ENCODE data around the gene MAD1L1.
A peak's percentile ranks its signal among the peaks of the same experiment; 100 is the strongest.

The MAD1L1 gene

DNA sequence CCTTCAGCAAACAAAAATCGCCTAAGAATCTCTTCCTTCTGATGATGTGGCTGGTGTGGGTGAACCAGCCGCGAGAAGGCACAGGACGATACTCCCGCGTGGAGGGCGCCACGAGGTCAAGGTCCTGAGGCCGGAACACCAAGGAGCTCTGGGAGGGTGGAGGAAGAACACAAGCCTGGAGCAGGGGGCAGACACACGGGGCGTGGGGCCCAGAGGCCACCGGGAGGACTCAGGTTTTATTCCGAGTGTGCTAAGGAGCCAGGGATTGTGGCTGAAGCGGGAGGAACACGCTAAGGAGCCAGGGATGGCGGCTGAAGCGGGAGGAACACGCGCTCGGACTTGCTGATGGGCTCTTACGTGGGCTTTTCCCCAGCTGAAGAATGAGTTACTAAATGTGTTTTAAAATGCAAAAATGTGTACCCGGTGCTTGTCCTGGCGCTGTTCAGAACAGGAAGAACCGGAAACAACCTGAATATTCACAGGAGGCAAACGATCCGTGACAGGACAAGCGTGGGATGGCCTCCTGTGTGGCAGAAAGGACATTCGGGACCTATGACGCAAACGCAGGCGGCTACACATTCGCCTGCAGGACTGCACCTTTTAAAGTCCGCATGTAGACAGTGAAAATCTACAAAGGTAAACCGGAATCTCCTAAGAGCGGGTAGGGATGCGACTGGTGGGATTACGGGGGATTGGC is 64.0 kb downstream of the MAD1L1 start:
- Histone ChIP-seq H2BK12ac (ENCODE audit: low read length) (peak overlapping the region; percentile 17), H2BK5ac (ENCODE audit: low read depth, low read length, poor library complexity) (no peak overlapping the region), H4K8ac (ENCODE audit: low read depth, low read length) (no peak overlapping the region), H3K9me3 (ENCODE audit: insufficient read depth, low read depth, low read length) (no peaks in the 10 kb centered on the region), H3K27ac (ENCODE audit: low read depth, low read length) (no peak overlapping the region), H3K79me2 (ENCODE audit: control insufficient read depth, insufficient read depth, low read length, poor library complexity) (peaks cover 8% of the 10 kb centered on the region), H3K4me2 (ENCODE audit: low read length) (no peak overlapping the region), H3K14ac (ENCODE audit: low read length) (no peak overlapping the region), H4K91ac (ENCODE audit: low read depth, low read length) (peak overlapping the region; percentile 32), H3K4ac (ENCODE audit: low read depth, low read length) (no peak overlapping the region), H3K4me1 (ENCODE audit: control insufficient read depth in 1 of 2, insufficient read depth in 2 of 2, low read length in 2 of 2) (peaks cover 17 to 22% of the 10 kb centered on the region in 2 experiments), H3K4me3 (ENCODE audit: low read depth, low read length) (no peak overlapping the region), H3K9ac (ENCODE audit: low read length) (no peak overlapping the region), H2BK120ac (ENCODE audit: insufficient read depth, low read length, poor library complexity) (peak overlapping the region; percentile 15), H3K23ac (ENCODE audit: low read length) (no peak overlapping the region), H3K79me1 (ENCODE audit: low read length) (peaks cover 12% of the 10 kb centered on the region), H2AK5ac (ENCODE audit: low read length) (peak overlapping the region; percentile 49), H4K12ac (ENCODE audit: low read depth, low read length) (no peak overlapping the region), H2AFZ (ENCODE audit: insufficient read depth, low read length, poor library complexity) (no peak overlapping the region), H3K18ac (ENCODE audit: low read length) (no peak overlapping the region), H3K27me3 (ENCODE audit: insufficient read depth, low read length) (no peaks in the 10 kb centered on the region), H3K36me3 (ENCODE audit: control insufficient read depth in 1 of 2, insufficient read depth in 2 of 2, low read length in 2 of 2) (peaks cover 15 to 19% of the 10 kb centered on the region in 2 experiments)
- DNase-seq, result no peak
- no CpG with 5 or more reads among the region's 37 CpGs for WGBS (ENCODE audit: extremely low coverage, insufficient coverage, insufficient read length)

DNA sequence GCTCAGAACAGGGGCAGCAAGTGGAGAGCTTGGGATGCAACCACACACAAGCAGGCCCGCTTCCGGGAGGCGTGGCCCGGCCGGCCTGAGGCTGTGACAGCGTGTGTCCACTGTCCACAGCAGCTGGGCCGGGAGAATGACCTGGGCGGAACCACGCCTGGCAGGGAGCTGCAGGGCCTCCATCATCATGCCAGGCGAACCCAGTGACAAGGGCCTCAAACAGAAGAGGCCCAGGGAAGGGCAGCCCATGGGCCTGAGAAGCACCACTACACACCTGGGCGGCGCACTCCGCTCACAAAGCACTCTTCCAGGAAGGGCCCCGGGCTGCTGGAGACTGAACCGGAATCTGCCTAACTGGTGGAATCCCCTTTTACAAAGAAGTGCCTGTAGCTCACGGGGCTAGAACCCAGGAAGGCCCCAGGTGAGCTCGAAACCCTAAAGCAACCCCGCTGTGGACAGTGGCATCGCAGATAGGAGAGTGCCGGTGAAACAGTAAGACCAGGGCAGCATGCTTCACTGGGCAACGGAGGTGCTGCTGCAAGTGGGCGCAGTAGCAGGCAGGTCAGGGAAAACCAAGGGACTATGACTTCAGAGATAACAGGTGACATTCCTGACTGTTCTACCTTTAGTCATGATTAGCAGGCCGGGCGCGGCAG is 66.0 kb downstream of the MAD1L1 start:
- Histone ChIP-seq H3K4me1 (ENCODE audit: control insufficient read depth in 1 of 2, insufficient read depth in 2 of 2, low read length in 2 of 2) (peaks cover 20 to 24% of the 10 kb centered on the region in 2 experiments), H3K9ac (ENCODE audit: low read length) (no peak overlapping the region), H4K8ac (ENCODE audit: low read depth, low read length) (no peak overlapping the region), H2AFZ (ENCODE audit: insufficient read depth, low read length, poor library complexity) (no peak overlapping the region), H4K12ac (ENCODE audit: low read depth, low read length) (peak overlapping the region; percentile 20), H2AK5ac (ENCODE audit: low read length) (peak overlapping the region; percentile 83), H2BK5ac (ENCODE audit: low read depth, low read length, poor library complexity) (no peak overlapping the region), H4K91ac (ENCODE audit: low read depth, low read length) (no peak overlapping the region), H3K79me1 (ENCODE audit: low read length) (peaks cover 12% of the 10 kb centered on the region), H3K79me2 (ENCODE audit: control insufficient read depth, insufficient read depth, low read length, poor library complexity) (peaks cover 8% of the 10 kb centered on the region), H3K27me3 (ENCODE audit: insufficient read depth, low read length) (no peaks in the 10 kb centered on the region), H3K4ac (ENCODE audit: low read depth, low read length) (no peak overlapping the region), H2BK120ac (ENCODE audit: insufficient read depth, low read length, poor library complexity) (no peak overlapping the region), H2BK12ac (ENCODE audit: low read length) (peak overlapping the region; percentile 34), H3K36me3 (ENCODE audit: control insufficient read depth in 1 of 2, insufficient read depth in 2 of 2, low read length in 2 of 2) (peaks cover 13 to 14% of the 10 kb centered on the region in 2 experiments), H3K23ac (ENCODE audit: low read length) (no peak overlapping the region), H3K27ac (ENCODE audit: low read depth, low read length) (no peak overlapping the region), H3K14ac (ENCODE audit: low read length) (peak overlapping the region; percentile 40), H3K4me3 (ENCODE audit: low read depth, low read length) (no peak overlapping the region), H3K9me3 (ENCODE audit: insufficient read depth, low read depth, low read length) (no peaks in the 10 kb centered on the region), H3K18ac (ENCODE audit: low read length) (no peak overlapping the region), H3K4me2 (ENCODE audit: low read length) (no peak overlapping the region)
- no CpG with 5 or more reads among the region's 25 CpGs for WGBS (ENCODE audit: extremely low coverage, insufficient coverage, insufficient read length)
- DNase-seq, result peak in 1 of 2 donors; percentile 33

GRCh38 chr7:2165610-2166594 is 66.8 kb downstream of the MAD1L1 start:
- Histone ChIP-seq H3K4me2 (ENCODE audit: low read length) (no peak overlapping the region), H3K27me3 (ENCODE audit: insufficient read depth, low read length) (no peaks in the 10 kb centered on the region), H2BK120ac (ENCODE audit: insufficient read depth, low read length, poor library complexity) (no peak overlapping the region), H3K18ac (ENCODE audit: low read length) (peak overlapping the region; percentile 30), H3K9me3 (ENCODE audit: insufficient read depth, low read depth, low read length) (no peaks in the 10 kb centered on the region), H4K91ac (ENCODE audit: low read depth, low read length) (no peak overlapping the region), H3K79me1 (ENCODE audit: low read length) (peaks cover 12% of the 10 kb centered on the region), H2AK5ac (ENCODE audit: low read length) (no peak overlapping the region), H2AFZ (ENCODE audit: insufficient read depth, low read length, poor library complexity) (no peak overlapping the region), H3K27ac (ENCODE audit: low read depth, low read length) (no peak overlapping the region), H4K8ac (ENCODE audit: low read depth, low read length) (no peak overlapping the region), H3K4me1 (ENCODE audit: control insufficient read depth in 1 of 2, insufficient read depth in 2 of 2, low read length in 2 of 2) (peaks cover 22 to 27% of the 10 kb centered on the region in 2 experiments), H4K12ac (ENCODE audit: low read depth, low read length) (no peak overlapping the region), H3K23ac (ENCODE audit: low read length) (peak overlapping the region; percentile 31), H3K4ac (ENCODE audit: low read depth, low read length) (no peak overlapping the region), H3K36me3 (ENCODE audit: control insufficient read depth in 1 of 2, insufficient read depth in 2 of 2, low read length in 2 of 2) (peaks cover 12 to 17% of the 10 kb centered on the region in 2 experiments), H3K4me3 (ENCODE audit: low read depth, low read length) (no peak overlapping the region), H2BK5ac (ENCODE audit: low read depth, low read length, poor library complexity) (no peak overlapping the region), H3K79me2 (ENCODE audit: control insufficient read depth, insufficient read depth, low read length, poor library complexity) (peaks cover 8% of the 10 kb centered on the region), H2BK12ac (ENCODE audit: low read length) (no peak overlapping the region), H3K9ac (ENCODE audit: low read length) (no peak overlapping the region), H3K14ac (ENCODE audit: low read length) (no peak overlapping the region)
- no peak for DNase-seq
- no CpG with 5 or more reads among the region's 28 CpGs for WGBS (ENCODE audit: extremely low coverage, insufficient coverage, insufficient read length)

DNA sequence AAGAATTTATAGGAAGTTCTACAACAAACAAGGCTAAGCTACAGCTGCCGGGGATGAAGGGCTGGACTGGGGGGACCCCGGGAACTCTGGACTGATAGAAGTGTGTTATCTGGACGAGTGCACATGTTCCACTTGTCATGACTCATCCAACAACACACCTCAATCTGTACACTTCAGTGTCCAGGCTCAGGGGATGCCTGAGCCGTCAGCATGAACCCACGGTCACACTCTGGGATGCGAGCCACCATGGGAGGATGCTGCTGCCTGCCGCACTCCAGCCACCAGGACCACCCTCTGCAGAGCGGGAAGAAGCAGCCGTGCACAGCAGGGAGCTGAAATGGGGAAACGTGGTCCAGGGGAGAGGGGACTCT is 67.5 kb downstream of the MAD1L1 start:
- Histone ChIP-seq H3K79me1 (ENCODE audit: low read length) (peaks cover 6% of the 10 kb centered on the region), H2BK12ac (ENCODE audit: low read length) (no peak overlapping the region), H2BK120ac (ENCODE audit: insufficient read depth, low read length, poor library complexity) (no peak overlapping the region), H3K27me3 (ENCODE audit: insufficient read depth, low read length) (no peaks in the 10 kb centered on the region), H3K14ac (ENCODE audit: low read length) (no peak overlapping the region), H3K4ac (ENCODE audit: low read depth, low read length) (no peak overlapping the region), H3K79me2 (ENCODE audit: control insufficient read depth, insufficient read depth, low read length, poor library complexity) (peaks cover 3% of the 10 kb centered on the region), H3K4me1 (ENCODE audit: control insufficient read depth in 1 of 2, insufficient read depth in 2 of 2, low read length in 2 of 2) (peaks cover 17 to 20% of the 10 kb centered on the region in 2 experiments), H3K4me3 (ENCODE audit: low read depth, low read length) (no peak overlapping the region), H3K9ac (ENCODE audit: low read length) (no peak overlapping the region), H2BK5ac (ENCODE audit: low read depth, low read length, poor library complexity) (no peak overlapping the region), H3K27ac (ENCODE audit: low read depth, low read length) (no peak overlapping the region), H3K36me3 (ENCODE audit: control insufficient read depth in 1 of 2, insufficient read depth in 2 of 2, low read length in 2 of 2) (peaks cover 8 to 12% of the 10 kb centered on the region in 2 experiments), H4K8ac (ENCODE audit: low read depth, low read length) (no peak overlapping the region), H3K23ac (ENCODE audit: low read length) (peak overlapping the region; percentile 31), H2AFZ (ENCODE audit: insufficient read depth, low read length, poor library complexity) (no peak overlapping the region), H3K4me2 (ENCODE audit: low read length) (no peak overlapping the region), H4K12ac (ENCODE audit: low read depth, low read length) (no peak overlapping the region), H2AK5ac (ENCODE audit: low read length) (peak overlapping the region; percentile 36), H3K9me3 (ENCODE audit: insufficient read depth, low read depth, low read length) (no peaks in the 10 kb centered on the region), H3K18ac (ENCODE audit: low read length) (no peak overlapping the region), H4K91ac (ENCODE audit: low read depth, low read length) (peak overlapping the region; percentile 28)
- no peak for DNase-seq
- no CpG with 5 or more reads among the region's 10 CpGs for WGBS (ENCODE audit: extremely low coverage, insufficient coverage, insufficient read length)

All from trophoblast cell (in vitro differentiated cells and primary cell).